ENCODE results near the gene PCDHB5.
"Not testable (repeated sequence)": the region's sequence is repeated elsewhere in the genome, so short reads cannot be mapped to it uniquely, and the experiment has no call there.

Gene PCDHB5

GRCh38 chr5:141135030-141135717 lies at the start of gene PCDHB5:
TSS of gene PCDHB5 (plus strand) at chr5:141135206. CDS start at chr5:141135435, 229 bp downstream.
- DNase-seq (ENCODE audit: extremely low read depth in 1 of 2, low read depth in 1 of 2), result no peak

DNA sequence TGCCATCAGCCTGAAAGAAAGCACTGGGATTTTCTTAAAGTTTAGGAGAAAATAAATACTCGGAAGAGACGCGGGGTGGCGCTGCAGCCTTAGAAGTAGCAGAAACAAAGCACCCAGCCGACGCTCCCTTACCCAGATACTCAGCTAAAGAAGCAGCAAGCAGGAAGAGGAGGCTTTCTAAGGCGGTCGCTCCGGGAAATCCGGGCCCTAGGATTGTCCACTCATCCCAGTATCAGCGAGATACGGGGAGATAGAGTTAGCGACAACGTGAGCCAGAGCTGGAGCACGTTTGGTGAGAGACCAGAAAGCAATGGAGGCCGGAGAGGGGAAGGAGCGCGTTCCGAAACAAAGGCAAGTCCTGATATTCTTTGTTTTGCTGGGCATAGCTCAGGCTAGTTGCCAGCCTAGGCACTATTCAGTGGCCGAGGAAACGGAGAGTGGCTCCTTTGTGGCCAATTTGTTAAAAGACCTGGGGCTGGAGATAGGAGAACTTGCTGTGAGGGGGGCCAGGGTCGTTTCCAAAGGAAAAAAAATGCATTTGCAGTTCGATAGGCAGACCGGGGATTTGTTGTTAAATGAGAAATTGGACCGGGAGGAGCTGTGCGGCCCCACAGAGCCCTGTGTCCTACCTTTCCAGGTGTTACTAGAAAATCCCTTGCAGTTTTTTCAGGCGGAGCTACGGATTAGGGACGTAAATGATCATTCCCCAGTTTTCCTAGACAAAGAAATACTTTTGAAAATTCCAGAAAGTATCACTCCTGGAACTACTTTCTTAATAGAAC lies 40.3 kb upstream of the PCDHB5 start, which contains the start of gene PCDHB2:
Gene PCDHB2, plus strand, starts transcription at position 135 of the 782 bp plus-strand sequence. Its CDS starts 176 bp downstream, at position 311.
- DNase-seq (ENCODE audit: extremely low read depth in 1 of 2, low read depth in 1 of 2), result no peak

- DNase-seq (ENCODE audit: extremely low read depth in 1 of 2, low read depth in 1 of 2), result no peak
These were observed 39.8 kb upstream of the PCDHB5 start for GRCh38 chr5:141095263-141095641.

- DNase-seq (ENCODE audit: extremely low read depth in 1 of 2, low read depth in 1 of 2), result not testable (repeated sequence)
These were observed 38.8 kb upstream of the PCDHB5 start for GRCh38 chr5:141096181-141096580.

- not testable (repeated sequence) for DNase-seq (ENCODE audit: extremely low read depth in 1 of 2, low read depth in 1 of 2)
These were observed 38.4 kb upstream of the PCDHB5 start for GRCh38 chr5:141096586-141096985.

DNA sequence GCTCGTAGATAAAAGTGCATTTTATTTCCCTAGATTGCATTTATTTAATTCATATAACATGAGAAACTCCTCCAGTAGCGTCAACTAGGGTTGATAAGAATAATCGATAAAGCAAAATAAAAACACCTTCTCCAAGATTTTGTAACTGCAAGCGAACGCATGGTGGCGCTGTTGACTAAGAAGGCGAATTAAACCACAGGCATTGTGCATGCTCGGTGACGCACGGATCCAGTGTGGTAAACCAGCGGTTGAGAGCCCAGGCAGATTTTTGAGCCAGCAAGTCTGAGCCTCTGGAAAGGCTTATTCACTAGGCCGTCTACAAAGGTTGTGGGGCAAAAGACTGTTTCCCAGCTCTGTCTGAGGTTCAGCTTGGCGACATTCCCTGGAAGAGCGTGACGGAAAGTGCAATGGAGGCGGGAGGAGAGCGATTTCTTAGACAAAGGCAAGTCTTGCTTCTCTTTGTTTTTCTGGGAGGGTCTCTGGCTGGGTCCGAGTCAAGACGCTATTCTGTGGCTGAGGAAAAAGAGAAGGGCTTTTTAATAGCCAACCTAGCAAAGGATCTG lies 34.7 kb upstream of the PCDHB5 start, which contains the start of gene PCDHB3:
Gene PCDHB3, plus strand, starts transcription at position 231 of the 563 bp plus-strand sequence. Its CDS starts 177 bp downstream, at position 408.
- DNase-seq (ENCODE audit: extremely low read depth in 1 of 2, low read depth in 1 of 2), result no peak

GRCh38 chr5:141101059-141101458 lies 33.9 kb upstream of the PCDHB5 start:
- DNase-seq (ENCODE audit: extremely low read depth in 1 of 2, low read depth in 1 of 2), result no peak

DNA sequence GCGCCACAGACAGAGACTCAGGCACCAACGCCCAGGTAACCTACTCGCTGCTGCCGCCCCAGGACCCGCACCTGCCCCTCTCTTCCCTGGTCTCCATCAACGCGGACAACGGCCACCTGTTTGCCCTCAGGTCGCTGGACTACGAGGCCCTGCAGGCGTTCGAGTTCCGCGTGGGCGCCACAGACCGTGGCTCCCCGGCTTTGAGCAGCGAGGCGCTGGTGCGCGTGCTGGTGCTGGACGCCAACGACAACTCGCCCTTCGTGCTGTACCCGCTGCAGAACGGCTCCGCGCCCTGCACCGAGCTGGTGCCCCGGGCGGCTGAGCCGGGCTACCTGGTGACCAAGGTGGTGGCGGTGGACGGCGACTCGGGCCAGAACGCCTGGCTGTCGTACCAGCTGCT lies 32.9 kb upstream of the PCDHB5 start:
- DNase-seq (ENCODE audit: extremely low read depth in 1 of 2, low read depth in 1 of 2), result not testable (repeated sequence)

DNA sequence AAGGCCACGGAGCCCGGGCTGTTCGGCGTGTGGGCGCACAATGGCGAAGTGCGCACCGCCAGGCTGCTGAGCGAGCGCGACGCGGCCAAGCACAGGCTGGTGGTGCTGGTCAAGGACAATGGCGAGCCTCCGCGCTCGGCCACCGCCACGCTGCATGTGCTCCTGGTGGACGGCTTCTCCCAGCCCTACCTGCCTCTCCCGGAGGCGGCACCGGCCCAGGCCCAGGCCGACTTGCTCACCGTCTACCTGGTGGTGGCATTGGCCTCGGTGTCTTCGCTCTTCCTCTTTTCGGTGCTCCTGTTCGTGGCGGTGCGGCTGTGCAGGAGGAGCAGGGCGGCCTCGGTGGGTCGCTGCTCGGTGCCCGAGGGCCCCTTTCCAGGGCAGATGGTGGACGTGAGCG lies 32.5 kb upstream of the PCDHB5 start:
- not testable (repeated sequence) for DNase-seq (ENCODE audit: extremely low read depth in 1 of 2, low read depth in 1 of 2)

DNA sequence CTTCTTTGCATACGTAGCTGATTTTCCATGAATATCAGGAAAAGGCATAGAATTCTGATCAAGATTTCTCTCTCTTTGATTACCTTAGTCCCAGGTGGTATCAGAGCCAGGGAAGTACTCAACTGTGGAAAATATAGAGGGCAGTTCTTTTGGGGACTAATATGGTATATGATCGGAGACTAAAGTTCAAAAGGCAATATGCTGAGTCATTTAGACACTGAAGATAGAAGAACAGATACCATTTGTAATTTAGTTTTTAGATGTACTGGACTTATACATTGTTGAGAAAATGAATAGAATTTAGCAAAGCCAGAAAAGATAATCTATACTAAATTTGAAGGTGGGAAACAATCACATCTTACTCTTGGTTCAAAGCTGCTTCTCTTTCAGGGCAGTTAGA lies 29.7 kb upstream of the PCDHB5 start:
- no peak for DNase-seq (ENCODE audit: extremely low read depth in 1 of 2, low read depth in 1 of 2)

DNA sequence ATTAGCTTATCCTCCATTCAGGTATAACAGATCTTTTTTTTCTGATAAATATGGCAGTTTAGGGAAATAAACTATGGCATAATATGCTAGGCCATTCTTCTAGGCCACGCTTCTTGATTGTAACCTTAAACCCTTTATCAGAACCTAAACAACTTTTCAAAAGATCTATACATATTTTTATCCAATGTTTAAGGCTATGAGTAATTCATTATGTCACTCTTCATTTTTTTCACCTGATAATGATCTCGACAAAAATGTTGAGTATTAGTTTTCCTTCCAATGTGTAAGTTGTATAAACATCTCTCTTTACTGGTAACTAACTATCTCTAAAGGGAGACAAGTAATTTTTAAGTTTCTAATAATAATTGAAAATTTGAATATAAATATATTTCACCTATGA lies 15.8 kb upstream of the PCDHB5 start:
- DNase-seq (ENCODE audit: extremely low read depth in 1 of 2, low read depth in 1 of 2), result no peak

DNA sequence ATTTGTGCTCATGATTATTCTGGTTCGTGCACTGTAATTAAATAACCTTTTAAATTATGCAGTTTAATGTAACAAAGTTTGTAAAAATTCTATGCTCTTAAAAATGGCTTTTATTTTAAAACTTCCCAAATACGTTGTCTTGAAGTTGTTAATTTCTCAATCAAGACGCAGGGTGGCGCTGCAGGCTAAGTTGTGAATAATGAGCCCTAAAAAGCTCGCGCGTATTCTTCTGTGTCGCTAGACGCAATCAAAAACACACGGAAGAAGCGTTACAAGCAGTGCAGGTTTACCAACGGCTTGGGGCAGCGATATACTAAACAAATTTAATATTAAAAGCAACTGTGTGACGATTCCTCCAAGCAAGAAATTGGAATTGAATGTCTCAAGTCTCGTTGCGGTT lies 13.4 kb upstream of the PCDHB5 start, which contains the start of gene PCDHB4:
Gene PCDHB4, plus strand, starts transcription at position 256 of the 400 bp plus-strand sequence. CDS start 181 bp downstream, outside the sequence.
- no peak for DNase-seq (ENCODE audit: extremely low read depth in 1 of 2, low read depth in 1 of 2)

DNA sequence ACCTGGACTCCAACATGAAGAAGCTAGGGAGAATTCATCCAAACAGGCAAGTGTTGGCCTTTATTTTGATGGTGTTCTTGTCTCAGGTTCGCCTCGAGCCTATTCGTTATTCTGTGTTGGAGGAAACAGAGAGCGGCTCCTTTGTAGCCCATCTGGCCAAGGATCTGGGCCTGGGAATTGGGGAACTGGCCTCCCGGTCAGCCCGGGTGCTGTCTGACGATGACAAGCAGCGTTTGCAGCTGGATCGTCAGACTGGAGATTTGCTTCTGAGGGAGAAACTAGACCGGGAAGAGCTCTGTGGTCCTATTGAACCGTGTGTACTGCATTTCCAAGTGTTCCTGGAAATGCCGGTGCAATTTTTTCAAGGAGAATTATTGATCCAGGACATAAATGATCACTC lies 13.0 kb upstream of the PCDHB5 start:
- no peak for DNase-seq (ENCODE audit: extremely low read depth in 1 of 2, low read depth in 1 of 2)

DNA sequence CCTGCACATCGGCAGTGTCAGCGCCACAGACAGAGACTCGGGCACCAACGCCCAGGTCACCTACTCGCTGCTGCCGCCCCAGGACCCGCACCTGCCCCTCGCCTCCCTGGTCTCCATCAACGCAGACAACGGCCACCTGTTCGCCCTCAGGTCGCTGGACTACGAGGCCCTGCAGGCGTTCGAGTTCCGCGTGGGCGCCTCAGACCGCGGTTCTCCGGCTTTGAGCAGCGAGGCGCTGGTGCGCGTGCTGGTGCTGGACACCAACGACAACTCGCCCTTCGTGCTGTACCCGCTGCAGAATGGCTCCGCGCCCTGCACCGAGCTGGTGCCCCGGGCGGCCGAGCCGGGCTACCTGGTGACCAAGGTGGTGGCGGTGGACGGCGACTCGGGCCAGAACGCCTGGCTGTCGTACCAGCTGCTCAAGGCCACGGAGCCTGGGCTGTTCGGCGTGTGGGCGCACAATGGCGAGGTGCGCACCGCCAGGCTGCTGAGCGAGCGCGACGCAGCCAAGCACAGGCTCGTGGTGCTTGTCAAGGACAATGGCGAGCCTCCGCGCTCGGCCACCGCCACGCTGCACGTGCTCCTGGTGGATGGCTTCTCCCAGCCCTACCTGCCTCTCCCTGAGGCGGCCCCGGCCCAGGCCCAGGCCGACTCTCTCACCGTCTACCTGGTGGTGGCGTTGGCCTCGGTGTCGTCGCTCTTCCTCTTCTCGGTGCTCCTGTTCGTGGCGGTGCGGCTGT lies 11.4 kb upstream of the PCDHB5 start:
- DNase-seq (ENCODE audit: extremely low read depth in 1 of 2, low read depth in 1 of 2), result not testable (repeated sequence)

DNA sequence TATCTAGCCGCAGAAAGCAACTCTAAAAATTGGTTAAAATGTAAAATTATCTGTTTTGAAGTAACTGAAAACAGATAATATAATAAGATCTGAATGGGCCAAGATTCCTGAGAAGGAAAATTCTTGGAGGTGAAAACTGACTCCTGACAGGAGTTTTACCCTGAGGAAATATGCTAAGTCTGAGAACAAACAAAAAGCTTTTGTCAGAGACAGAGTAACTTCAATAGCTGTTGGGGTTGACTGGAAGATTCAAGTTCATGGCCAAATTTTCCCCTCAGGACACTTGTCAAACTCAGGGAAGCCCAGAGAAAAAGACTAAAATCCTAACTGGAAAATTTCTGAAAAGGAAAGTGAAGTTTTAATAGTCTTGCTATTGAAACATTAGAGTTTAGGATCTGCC lies 7.7 kb upstream of the PCDHB5 start:
- no peak for DNase-seq (ENCODE audit: extremely low read depth in 1 of 2, low read depth in 1 of 2)

DNA sequence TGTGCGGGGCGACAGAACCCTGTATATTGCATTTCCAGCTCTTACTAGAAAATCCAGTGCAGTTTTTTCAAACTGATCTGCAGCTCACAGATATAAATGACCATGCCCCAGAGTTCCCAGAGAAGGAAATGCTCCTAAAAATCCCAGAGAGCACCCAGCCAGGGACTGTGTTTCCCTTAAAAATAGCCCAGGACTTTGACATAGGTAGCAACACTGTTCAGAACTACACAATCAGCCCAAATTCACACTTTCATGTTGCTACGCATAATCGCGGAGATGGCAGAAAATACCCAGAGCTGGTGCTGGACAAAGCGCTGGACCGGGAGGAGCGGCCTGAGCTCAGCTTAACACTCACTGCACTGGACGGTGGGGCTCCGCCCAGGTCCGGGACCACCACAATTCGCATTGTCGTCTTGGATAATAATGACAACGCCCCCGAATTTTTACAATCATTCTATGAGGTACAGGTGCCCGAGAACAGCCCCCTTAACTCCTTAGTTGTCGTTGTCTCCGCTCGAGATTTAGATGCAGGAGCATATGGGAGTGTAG lies 786 bp downstream of the PCDHB5 start:
- no peak for DNase-seq (ENCODE audit: extremely low read depth in 1 of 2, low read depth in 1 of 2)

- not testable (repeated sequence) for DNase-seq (ENCODE audit: extremely low read depth in 1 of 2, low read depth in 1 of 2)
These were observed 2.3 kb downstream of the PCDHB5 start for GRCh38 chr5:141137346-141137745.

- no peak for DNase-seq (ENCODE audit: extremely low read depth in 1 of 2, low read depth in 1 of 2)
These were observed 14.8 kb downstream of the PCDHB5 start, which contains the start of gene PCDHB6 for GRCh38 chr5:141149812-141150211. TSS of gene PCDHB6 (plus strand) at chr5:141150057. CDS start at chr5:141150258, 201 bp downstream.

- DNase-seq (ENCODE audit: extremely low read depth in 1 of 2, low read depth in 1 of 2), result no peak
These were observed 15.4 kb downstream of the PCDHB5 start for GRCh38 chr5:141150224-141150992.

DNA sequence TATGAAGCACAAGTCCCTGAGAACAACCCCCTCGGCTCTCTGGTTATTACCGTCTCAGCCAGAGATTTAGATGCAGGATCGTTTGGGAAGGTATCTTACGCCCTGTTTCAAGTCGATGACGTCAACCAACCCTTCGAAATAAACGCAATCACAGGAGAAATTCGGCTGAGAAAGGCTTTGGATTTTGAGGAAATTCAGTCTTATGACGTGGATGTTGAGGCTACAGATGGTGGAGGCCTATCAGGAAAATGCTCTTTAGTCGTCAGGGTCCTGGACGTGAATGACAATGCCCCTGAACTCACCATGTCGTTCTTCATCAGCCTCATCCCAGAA lies 16.0 kb downstream of the PCDHB5 start:
- no peak for DNase-seq (ENCODE audit: extremely low read depth in 1 of 2, low read depth in 1 of 2)

Data from activated CD8-positive, alpha-beta memory T cell treated with anti-CD3 and anti-CD28 coated beads for 1 hour (primary cell).